Lung microvascular endothelial cell (primary cell): ENCODE results near the gene CLP1. TPM values are rescaled to one million over a fixed set of nuclear protein-coding genes. Genes with fewer than 3 reads are reported as not detected.
"Not testable (repeated sequence)": the region's sequence is repeated elsewhere in the genome, so short reads cannot be mapped to it uniquely, and the experiment has no call there.

Source experiments
- DNase-seq, 2 donors: peaks; one replicate each; pipeline versions ENCODE4 v3.0.0 to v3.0.0-alpha.2; 2010; ENCODE audit warnings: low read depth in 2 of 2
- total RNA-seq: library from RNA; depleted of rRNA; stranded (reverse); fragments of >200 nt; gene quantifications from 2 replicates; pipeline ENCODE4 v1.2.1, GENCODE V29; 2014

The CLP1 gene
- total RNA-seq, 1 donor from 2014 or later: 19.0 TPM

DNA sequence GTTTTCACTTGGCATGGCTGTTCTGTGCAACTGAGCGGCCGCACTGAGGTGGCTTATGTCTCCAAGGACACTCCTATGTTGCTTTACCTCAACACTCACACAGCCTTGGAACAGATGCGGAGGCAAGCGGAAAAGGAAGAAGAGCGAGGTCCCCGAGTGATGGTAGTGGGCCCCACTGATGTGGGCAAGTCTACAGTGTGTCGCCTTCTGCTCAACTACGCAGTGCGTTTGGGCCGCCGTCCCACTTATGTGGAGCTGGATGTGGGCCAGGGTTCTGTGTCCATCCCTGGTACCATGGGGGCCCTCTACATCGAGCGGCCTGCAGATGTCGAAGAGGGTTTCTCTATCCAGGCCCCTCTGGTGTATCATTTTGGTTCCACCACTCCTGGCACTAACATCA lies 2.1 kb downstream of the CLP1 start:
- no peak for DNase-seq

DNA sequence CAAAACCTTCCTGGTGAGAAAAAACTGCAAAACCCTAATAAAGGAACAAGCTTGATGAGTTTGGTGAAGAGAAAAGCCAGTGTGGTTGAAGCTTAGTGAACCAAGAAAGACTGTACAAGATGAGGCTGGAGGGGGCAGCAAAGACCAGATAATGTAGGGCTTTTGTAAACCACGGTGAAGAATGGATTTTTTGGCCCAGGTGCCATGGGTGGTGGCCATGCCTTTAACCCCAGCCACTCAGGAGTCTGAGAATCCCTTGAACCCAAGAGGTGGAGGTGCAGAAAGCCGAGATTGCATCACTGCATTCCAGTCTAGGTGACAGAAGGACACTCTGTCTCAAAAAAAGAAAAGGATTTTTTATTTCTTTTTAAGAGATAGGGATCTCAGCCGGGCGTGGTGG lies 5.3 kb downstream of the CLP1 start:
- DNase-seq: no peak

GRCh38 chr11:57663975-57664374 lies 6.4 kb downstream of the CLP1 start:
- no peak for DNase-seq

DNA sequence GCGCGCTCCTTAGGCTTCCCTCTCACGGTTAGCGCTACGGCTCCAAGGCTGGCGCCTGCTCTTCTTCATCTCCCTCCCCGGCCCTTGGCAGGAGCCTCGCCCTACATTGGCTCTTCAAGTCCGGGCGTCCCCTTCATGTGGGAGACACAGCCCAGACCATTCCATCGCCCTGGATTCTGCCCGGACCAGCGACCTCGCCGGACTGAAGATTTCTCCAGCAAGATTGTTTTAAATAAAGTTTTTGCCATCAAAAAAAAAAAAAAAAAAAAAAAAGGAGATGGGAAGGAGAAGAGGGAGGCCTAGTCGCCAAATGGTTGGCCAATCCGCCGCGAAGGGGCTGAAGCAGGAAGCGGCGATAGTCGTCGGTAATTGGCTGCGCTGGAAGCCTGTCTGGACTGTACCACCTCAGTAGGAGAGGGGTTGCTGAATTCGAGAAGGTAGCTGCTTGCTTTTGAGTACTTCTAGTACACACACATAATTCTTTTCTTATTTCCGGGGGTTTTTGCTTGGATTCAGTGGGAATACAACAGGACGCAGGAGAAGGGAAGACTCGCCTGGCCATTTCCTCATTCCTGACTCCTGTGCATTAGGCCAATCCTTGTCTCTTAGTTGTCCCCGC lies 9.7 kb downstream of the CLP1 start:
- DNase-seq: peak; percentile 99 to 100

- DNase-seq: peak; percentile 100
These were observed 10.3 kb downstream of the CLP1 start, which contains the start of gene ZDHHC5 for GRCh38 chr11:57667736-57668433. ZDHHC5 (plus strand) TSS chr11:57668114; CDS start chr11:57673091, 4,977 bp downstream.

DNA sequence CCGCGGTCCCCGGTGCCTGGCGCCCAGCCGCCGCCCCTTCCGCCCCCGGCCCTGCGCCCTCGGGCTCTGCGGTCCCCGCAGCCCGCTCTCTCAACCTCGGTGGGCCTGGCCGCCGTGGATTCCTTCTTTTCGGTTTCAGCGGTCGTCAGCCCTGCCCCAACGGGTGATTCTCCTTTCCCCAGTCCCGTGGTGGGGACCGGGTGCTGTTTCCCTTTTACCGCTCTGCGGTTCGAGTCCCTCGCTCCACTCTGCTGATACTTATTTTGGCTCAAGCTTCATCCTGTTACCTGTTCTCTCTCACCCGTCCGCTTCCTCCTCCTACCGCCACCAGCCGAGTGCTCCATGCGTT lies 10.8 kb downstream of the CLP1 start:
- DNase-seq: peak; percentile 26 to 68

- no peak for DNase-seq
These were observed 16.7 kb downstream of the CLP1 start for GRCh38 chr11:57674251-57674650.

- DNase-seq: no peak
These were observed 17.8 kb downstream of the CLP1 start for GRCh38 chr11:57675176-57675941.

- DNase-seq: no peak
These were observed 21.8 kb downstream of the CLP1 start for GRCh38 chr11:57679396-57679795.

DNA sequence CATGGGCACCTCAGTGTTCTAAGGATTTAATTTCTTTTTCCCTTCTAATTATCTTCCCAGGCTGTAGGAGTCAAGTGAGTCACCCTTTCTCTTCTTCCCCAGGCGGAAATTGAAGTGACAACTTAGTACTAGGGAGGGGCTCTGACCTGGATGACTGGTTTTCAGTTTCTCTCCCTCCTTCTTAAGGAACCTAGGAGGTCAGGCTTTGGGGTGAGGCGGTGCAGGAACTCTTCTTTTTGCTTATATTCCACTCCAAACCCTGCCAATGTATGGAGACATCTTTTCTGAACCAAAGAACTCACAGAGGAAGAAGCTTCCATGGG lies 23.0 kb downstream of the CLP1 start:
- peak in 1 of 2 donors; percentile 71 for DNase-seq

DNA sequence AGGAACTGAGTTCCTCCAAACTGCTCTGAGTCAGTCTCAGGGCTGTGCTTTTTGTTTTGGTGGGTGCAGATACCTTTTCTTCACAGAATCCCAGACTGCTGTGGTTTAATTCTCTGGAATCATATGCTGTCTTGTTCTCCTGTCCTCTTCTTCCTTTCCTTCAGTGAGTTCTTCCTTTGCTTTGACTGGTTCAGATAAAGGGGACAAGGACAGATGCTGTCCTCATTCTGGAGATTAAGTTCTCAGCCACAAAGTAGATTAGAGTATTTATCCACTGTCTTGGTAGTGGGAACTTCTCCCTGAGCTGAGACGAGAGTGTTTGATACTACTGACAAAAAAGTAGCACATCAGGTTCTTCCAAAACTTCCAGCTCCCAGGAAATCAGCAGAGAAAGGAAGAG lies 23.6 kb downstream of the CLP1 start:
- DNase-seq: no peak

GRCh38 chr11:57690474-57690873 lies 32.9 kb downstream of the CLP1 start:
- DNase-seq: not testable (repeated sequence)

DNA sequence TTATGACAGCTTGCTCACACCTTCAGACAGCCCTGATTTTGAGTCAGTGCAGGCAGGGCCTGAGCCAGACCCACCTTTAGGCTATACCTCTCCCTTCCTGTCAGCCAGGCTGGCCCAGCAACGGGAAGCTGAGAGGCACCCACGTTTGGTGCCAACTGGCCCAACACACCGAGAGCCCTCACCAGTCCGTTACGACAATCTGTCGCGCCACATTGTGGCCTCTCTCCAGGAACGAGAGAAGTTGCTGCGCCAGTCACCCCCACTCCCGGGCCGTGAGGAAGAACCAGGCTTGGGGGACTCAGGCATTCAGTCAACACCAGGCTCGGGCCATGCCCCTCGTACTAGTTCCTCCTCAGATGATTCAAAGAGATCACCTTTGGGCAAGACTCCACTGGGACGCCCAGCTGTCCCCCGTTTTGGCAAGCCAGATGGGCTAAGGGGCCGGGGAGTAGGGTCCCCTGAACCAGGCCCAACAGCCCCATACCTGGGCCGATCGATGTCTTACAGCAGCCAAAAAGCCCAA lies 41.3 kb downstream of the CLP1 start:
- DNase-seq: no peak

DNA sequence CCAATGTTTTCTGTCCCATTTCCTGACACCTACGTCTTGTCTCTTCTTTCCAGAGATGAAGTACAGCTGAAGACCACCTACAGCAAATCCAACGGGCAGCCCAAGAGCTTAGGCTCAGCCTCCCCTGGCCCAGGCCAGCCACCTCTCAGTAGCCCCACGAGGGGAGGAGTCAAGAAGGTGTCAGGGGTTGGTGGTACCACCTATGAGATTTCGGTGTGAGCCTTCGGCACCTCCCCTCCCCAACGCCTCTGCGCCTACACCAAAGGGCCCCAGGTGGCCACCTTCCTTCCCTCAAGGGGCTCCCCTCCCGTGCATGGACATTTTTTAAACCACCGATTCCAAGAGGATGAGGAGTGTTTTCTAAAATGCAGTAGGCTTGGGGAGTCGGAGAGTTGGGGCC lies 42.3 kb downstream of the CLP1 start:
- DNase-seq: no peak

DNA sequence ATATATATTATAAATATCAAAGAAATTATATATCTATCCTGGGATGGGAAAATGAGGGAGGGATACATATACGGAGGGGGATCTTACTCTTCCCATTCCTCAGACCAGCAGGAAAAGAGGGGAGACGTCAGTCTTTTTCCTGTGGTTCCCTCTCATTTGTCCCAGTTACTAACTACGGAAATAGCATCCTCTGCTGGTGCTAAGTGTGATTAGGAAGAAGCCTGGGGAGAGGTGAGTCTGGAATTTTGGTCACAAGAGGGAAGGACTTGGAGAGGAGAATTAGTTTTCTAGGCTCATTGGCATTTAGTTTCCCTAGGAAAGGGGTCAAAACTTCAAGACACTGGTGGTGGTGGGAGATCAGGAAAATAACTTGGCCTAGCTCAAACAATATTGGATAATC lies 42.9 kb downstream of the CLP1 start:
- DNase-seq: no peak

- no peak for DNase-seq
These were observed 45.8 kb downstream of the CLP1 start for GRCh38 chr11:57703341-57703740.

DNA sequence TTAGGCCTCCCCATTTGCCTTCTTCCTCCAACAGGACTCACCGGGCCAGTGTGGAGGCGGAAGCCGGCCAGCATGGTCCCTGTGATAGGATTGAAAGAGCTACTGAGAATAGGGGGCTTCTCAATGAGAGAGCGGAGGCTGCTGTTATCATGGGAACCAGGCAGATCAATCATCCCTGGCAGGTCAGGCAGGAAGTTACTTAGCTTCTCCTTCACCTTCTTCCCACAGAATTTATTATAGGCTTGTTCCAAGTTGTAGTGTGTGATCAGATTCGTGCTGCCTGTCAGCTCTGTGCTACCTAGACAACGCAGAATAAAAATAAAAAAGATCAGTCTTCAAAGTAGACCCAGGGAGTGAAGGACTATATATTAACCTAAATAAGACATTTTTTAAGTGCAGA lies 47.4 kb downstream of the CLP1 start:
- no peak for DNase-seq

- not testable (repeated sequence) for DNase-seq
These were observed 47.9 kb downstream of the CLP1 start for GRCh38 chr11:57705432-57705831.

GRCh38 chr11:57709802-57710367 lies 52.3 kb downstream of the CLP1 start:
- DNase-seq: peak in 1 of 2 donors; percentile 37
